ENCODE data around the gene EPHA4. TPM values are rescaled to one million over a fixed set of nuclear protein-coding genes. Genes with fewer than 3 reads are reported as not detected.

The EPHA4 gene
- polyA plus RNA-seq, 1 of the 3 experiments (the other 2 are of a cell fraction): 0.90 TPM

GRCh38 chr2:221460136-221460535, 112.0 kb downstream of the EPHA4 start:
- no peaks in the 10 kb centered on the region for H3K9me2 ChIP-seq
- no peak overlapping the region for H2AFZ ChIP-seq (ENCODE audit: low read depth)
- H3K9me3 ChIP-seq: no peaks in the 10 kb centered on the region
- H4K20me1 ChIP-seq (ENCODE audit: insufficient read depth): no peaks in the 10 kb centered on the region
- TF ChIP-seq GATA2 (CRISPR knock-in tag; IDR thresholded peaks at IDR 0.05): no peak
- no peak for TF ChIP-seq JUND (IDR thresholded peaks at IDR 0.05)
- no peak for TF ChIP-seq MXI1 (IDR thresholded peaks at IDR 0.05; ENCODE audit: low read depth, low read length)
- TF ChIP-seq FOXM1 (IDR thresholded peaks at IDR 0.05; ENCODE audit: low read depth): no peak
- TF ChIP-seq TEAD4 (IDR thresholded peaks at IDR 0.05; ENCODE audit: borderline replicate concordance, insufficient read depth): no peak
- no peak for TF ChIP-seq MAX (IDR thresholded peaks at IDR 0.05; ENCODE audit: low read depth)
- TF ChIP-seq YY1 (IDR thresholded peaks at IDR 0.05; ENCODE audit: low read depth): no peak
- no peak for TF ChIP-seq POLR2AphosphoS5 (IDR thresholded peaks at IDR 0.05; ENCODE audit: low read depth, low read length)
- no peak for TF ChIP-seq USF2 (IDR thresholded peaks at IDR 0.05; ENCODE audit: borderline replicate concordance, low read depth, low read length)
- TF ChIP-seq SIN3A (IDR thresholded peaks at IDR 0.05; ENCODE audit: borderline replicate concordance, low read depth, low read length): no peak
- TF ChIP-seq USF1 (IDR thresholded peaks at IDR 0.05; ENCODE audit: borderline replicate concordance, low read depth): no peak
- TF ChIP-seq SMC3 (IDR thresholded peaks at IDR 0.05; ENCODE audit: low read depth, low read length): no peak
- no peak for TF ChIP-seq RFX5 (IDR thresholded peaks at IDR 0.05; ENCODE audit: low read length)
- no peak for TF ChIP-seq MEF2A (IDR thresholded peaks at IDR 0.05; ENCODE audit: borderline replicate concordance, low read depth)
- POLR2A ChIA-PET: no interaction called here
- H3K79me2 ChIP-seq (ENCODE audit: insufficient read depth): no peaks in the 10 kb centered on the region
- H3K4me1 ChIP-seq (ENCODE audit: control insufficient read depth in 1 of 2, insufficient read depth in 2 of 2, low read depth in 1 of 2, low read length in 1 of 2): no peaks in the 10 kb centered on the region
- no peak overlapping the region for H3K27ac ChIP-seq (ENCODE audit: low read depth in 2 of 2, low read length in 1 of 2)
- no peaks in the 10 kb centered on the region for H3K27me3 ChIP-seq (ENCODE audit: insufficient read depth)
- no peak overlapping the region for H3K4me3 ChIP-seq (ENCODE audit: low read depth in 2 of 2, low read length in 1 of 2)
- no peaks in the 10 kb centered on the region for H3K36me3 ChIP-seq (replicated peaks in 1 of 2; ENCODE audit: control insufficient read depth in 1 of 2, insufficient read depth in 2 of 2, low read length in 1 of 2)
- H3F3A ChIP-seq (replicated peaks; ENCODE audit: insufficient read depth): no peaks in the 10 kb centered on the region
- CTCF ChIA-PET: no interaction called here
- no peak overlapping the region for H3K4me2 ChIP-seq
- 3% methylated on average over 2 of the region's 2 CpGs for WGBS (ENCODE audit: low lambda C conversion rate)
- DNase-seq: no peak
- no peak overlapping the region for H3K9ac ChIP-seq

GRCh38 chr2:221458578-221458977, 113.5 kb downstream of the EPHA4 start:
- H3K36me3 ChIP-seq (replicated peaks in 1 of 2; ENCODE audit: control insufficient read depth in 1 of 2, insufficient read depth in 2 of 2, low read length in 1 of 2): no peaks in the 10 kb centered on the region
- WGBS (ENCODE audit: low lambda C conversion rate): 5% methylated on average over 5 of the region's 5 CpGs
- no peaks in the 10 kb centered on the region for H3K9me2 ChIP-seq
- DNase-seq: no peak
- no peak overlapping the region for H3K9ac ChIP-seq
- H2AFZ ChIP-seq (ENCODE audit: low read depth): no peak overlapping the region
- no peaks in the 10 kb centered on the region for H3K79me2 ChIP-seq (ENCODE audit: insufficient read depth)
- H3K9me3 ChIP-seq: no peaks in the 10 kb centered on the region
- H3K27ac ChIP-seq (ENCODE audit: low read depth in 2 of 2, low read length in 1 of 2): no peak overlapping the region
- ChIA-PET POLR2A (no interaction called here), CTCF (no interaction called here)
- H3K4me3 ChIP-seq (ENCODE audit: low read depth in 2 of 2, low read length in 1 of 2): no peak overlapping the region
- no peak overlapping the region for H3K4me2 ChIP-seq
- no peaks in the 10 kb centered on the region for H3K27me3 ChIP-seq (ENCODE audit: insufficient read depth)
- H3K4me1 ChIP-seq (ENCODE audit: control insufficient read depth in 1 of 2, insufficient read depth in 2 of 2, low read depth in 1 of 2, low read length in 1 of 2): no peaks in the 10 kb centered on the region
- H4K20me1 ChIP-seq (ENCODE audit: insufficient read depth): no peaks in the 10 kb centered on the region
- no peaks in the 10 kb centered on the region for H3F3A ChIP-seq (replicated peaks; ENCODE audit: insufficient read depth)
- no peak for TF ChIP-seq POLR2AphosphoS5 (IDR thresholded peaks at IDR 0.05; ENCODE audit: low read depth, low read length)
- no peak for TF ChIP-seq RCOR1 (IDR thresholded peaks at IDR 0.05; ENCODE audit: low read length)
- TF ChIP-seq IRF3 (IDR thresholded peaks at IDR 0.05; ENCODE audit: low read depth, low read length): no peak
- TF ChIP-seq CHD2 (IDR thresholded peaks at IDR 0.05; ENCODE audit: low read length, partially characterized antibody): no peak
- TF ChIP-seq REST (IDR thresholded peaks at IDR 0.05; ENCODE audit: low read depth, low read length): no peak
- no peak for TF ChIP-seq NFIC (IDR thresholded peaks at IDR 0.05; ENCODE audit: borderline replicate concordance)
- no peak for TF ChIP-seq GATA2 (CRISPR knock-in tag; IDR thresholded peaks at IDR 0.05)
- TF ChIP-seq EP300 (IDR thresholded peaks at IDR 0.05; ENCODE audit: borderline replicate concordance in 1 of 2, low read depth in 1 of 2, low read length in 1 of 2): no peak
- TF ChIP-seq CTCF (IDR thresholded peaks at IDR 0.05): no peak
